ENCODE results near the gene TNFSF13.
A peak's percentile ranks its signal among the peaks of the same experiment; 100 is the strongest.

TNFSF13 gene

DNA sequence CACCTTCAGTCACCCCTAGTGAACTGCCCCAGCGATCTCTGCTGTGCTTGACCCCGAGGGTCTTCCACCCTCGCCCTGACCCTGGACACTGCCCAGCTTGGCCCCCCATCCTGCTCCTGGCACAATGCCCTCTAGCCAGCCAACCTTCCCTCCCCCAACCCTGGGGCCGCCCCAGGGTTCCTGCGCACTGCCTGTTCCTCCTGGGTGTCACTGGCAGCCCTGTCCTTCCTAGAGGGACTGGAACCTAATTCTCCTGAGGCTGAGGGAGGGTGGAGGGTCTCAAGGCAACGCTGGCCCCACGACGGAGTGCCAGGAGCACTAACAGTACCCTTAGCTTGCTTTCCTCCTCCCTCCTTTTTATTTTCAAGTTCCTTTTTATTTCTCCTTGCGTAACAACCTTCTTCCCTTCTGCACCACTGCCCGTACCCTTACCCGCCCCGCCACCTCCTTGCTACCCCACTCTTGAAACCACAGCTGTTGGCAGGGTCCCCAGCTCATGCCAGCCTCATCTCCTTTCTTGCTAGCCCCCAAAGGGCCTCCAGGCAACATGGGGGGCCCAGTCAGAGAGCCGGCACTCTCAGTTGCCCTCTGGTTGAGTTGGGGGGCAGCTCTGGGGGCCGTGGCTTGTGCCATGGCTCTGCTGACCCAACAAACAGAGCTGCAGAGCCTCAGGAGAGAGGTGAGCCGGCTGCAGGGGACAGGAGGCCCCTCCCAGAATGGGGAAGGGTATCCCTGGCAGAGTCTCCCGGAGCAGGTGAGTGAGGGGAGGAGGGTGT lies at the start of gene TNFSF13:
TNFSF13 (plus strand) TSS at position 207 of the 776 bp plus-strand sequence; CDS start at position 497, 290 bp downstream.
- DNase-seq, result no peak

GRCh38 chr17:7508846-7509245 lies 49.7 kb upstream of the TNFSF13 start:
- no peak for DNase-seq

DNA sequence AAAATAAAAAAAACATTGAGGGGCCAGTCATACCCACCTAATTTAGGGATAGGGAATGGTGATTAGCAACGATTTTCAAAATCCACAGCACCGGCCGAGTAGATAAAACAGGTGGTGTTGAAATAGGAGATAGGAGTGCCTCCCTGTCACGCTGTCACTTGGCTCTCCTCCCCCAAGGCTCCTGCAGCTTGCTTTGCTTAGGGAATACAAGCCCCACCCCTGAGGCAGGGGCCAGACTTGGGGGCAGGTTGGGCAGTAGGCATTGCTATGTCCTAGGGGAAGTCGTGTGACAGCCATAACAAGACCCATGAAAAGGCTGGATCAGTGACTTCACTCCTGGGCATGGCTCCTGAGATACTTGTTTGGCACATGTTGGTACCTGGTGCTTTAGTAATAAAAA lies 48.6 kb upstream of the TNFSF13 start:
- DNase-seq, result no peak

DNA sequence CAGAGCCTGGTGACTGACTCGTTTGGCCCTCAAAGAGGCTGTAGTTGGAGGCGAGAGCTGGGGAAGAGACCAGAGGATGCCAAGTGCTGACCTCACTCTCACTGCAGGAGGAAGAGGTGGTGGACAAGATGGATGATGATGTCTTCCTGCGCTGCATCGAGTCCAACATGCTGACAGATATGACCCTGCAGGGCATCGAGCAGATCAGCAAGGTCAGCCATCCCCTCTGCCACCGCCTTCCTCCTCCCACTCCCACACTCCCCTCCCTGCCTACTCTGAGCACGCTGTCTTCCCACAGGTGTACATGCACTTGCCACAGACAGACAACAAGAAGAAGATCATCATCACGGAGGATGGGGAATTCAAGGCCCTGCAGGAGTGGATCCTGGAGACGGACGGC lies 47.4 kb upstream of the TNFSF13 start:
- no peak for DNase-seq

DNA sequence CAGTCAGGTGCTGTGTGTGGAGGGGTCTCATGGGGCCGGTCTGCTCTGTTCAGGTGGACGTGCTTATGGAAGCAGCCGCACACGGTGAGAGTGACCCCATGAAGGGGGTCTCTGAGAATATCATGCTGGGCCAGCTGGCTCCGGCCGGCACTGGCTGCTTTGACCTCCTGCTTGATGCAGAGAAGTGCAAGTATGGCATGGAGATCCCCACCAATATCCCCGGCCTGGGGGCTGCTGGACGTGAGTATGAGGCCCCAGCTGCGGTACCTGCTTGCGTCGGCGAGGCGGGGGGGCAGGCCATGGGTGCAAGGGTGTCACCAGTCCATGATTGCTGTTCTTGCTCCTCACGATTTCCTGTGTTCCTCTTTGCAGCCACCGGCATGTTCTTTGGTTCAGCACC lies 46.4 kb upstream of the TNFSF13 start:
- no peak for DNase-seq

- no peak for DNase-seq
Measured at GRCh38 chr17:7512824-7513540, 45.6 kb upstream of the TNFSF13 start.

GRCh38 chr17:7513850-7514419 lies 44.6 kb upstream of the TNFSF13 start:
- DNase-seq, result no peak

DNA sequence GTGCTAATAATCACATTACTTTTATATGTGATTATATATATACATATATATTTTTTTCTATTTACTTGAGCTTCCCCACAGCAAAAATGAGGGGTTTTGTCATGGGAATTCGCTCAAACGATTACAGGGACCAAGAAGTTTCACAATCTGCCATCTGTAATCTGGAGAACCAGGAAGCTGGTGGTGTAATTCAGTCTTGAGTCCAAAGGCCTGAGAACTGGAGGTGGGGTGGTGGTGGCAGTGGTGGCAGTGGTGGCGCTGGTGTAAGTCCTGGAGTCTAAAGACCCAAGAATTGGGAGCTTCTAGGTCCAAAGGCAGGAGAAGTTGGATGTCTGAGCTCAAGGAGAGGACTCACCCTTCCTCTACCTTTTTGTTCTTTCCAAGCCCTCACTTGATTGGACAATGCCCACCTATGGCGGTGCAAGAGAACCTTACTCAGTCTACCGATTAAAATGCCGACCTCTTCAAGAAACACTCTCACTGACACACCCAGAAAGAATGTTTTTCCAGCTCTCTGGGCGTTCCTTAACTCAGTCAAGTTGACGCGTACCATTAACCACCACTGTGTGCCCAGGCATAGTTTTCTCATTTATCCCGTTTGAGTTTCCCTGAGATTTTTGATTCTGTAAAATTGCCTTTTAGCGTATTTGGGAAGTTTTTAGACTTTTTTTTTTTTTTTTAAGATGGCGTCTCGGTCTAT lies 42.5 kb upstream of the TNFSF13 start:
- no peak for DNase-seq

- no peak for DNase-seq
Measured at GRCh38 chr17:7523033-7523432, 35.5 kb upstream of the TNFSF13 start.

DNA sequence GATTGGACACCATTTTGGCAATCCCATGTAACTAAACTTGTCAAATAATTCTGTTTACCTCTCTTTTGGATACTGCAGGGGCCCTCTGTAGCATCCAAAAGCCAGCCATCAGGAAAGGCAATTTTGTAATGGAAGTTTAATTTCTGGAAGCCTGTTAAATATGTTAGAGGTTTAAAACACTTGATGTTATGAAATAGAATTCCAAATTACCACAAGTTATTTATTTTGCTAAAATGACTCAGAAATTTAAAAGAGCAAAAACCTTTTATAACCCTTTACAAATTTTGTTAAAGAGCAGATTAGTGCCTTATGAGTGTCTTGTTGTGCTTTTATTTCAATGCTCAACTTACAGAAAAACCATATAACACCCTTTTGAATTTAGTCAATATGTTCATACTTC lies 29.7 kb upstream of the TNFSF13 start:
- no peak for DNase-seq

DNA sequence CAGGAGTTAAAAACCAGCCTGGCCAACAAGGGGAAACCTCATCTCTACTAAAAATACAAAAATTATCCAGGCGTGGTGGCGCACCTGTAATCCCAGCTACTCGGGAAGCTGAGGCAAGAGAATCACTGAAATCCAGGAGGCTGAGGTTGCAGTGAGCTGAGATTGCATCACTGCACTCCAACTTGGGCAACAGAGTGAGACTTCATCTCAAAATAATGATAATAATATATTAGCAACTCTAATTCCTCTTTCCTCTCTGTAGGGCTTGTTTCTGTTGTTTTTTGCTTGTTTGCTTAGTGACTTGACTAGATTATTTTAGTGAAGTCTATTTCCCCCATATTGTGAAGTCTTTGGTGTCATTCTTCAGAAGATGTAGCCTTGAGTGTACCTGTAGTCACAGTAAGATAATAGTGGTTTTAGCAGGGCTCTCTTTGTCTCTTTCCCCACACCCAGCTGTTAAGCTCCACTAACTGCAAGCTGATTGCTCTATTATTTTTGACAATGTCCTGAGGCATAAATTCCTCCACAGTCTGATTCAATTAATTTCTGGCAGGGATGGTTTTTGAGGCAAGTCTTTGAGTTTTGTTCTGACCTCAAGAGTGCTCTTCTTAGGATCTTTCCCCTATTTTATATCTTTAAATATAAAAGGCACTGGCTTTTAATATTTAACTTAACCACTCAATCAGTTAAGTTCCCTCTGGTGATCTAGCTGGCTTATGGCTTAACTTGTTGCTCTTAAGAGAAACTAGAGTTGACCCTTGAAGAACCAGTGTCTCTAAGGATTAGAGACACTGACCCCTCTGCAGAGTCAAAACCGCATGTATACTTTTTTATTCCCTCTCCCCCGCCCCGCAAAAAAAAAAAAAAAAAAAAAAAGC lies 28.3 kb upstream of the TNFSF13 start:
- no peak for DNase-seq

- DNase-seq, result no peak
Measured at GRCh38 chr17:7538050-7538449, 20.5 kb upstream of the TNFSF13 start.

- no peak for DNase-seq
Measured at GRCh38 chr17:7538891-7539545, 19.5 kb upstream of the TNFSF13 start.

GRCh38 chr17:7541074-7541621 lies 17.4 kb upstream of the TNFSF13 start:
- no peak for DNase-seq

- no peak for DNase-seq
Measured at GRCh38 chr17:7544911-7545310, 13.6 kb upstream of the TNFSF13 start.

DNA sequence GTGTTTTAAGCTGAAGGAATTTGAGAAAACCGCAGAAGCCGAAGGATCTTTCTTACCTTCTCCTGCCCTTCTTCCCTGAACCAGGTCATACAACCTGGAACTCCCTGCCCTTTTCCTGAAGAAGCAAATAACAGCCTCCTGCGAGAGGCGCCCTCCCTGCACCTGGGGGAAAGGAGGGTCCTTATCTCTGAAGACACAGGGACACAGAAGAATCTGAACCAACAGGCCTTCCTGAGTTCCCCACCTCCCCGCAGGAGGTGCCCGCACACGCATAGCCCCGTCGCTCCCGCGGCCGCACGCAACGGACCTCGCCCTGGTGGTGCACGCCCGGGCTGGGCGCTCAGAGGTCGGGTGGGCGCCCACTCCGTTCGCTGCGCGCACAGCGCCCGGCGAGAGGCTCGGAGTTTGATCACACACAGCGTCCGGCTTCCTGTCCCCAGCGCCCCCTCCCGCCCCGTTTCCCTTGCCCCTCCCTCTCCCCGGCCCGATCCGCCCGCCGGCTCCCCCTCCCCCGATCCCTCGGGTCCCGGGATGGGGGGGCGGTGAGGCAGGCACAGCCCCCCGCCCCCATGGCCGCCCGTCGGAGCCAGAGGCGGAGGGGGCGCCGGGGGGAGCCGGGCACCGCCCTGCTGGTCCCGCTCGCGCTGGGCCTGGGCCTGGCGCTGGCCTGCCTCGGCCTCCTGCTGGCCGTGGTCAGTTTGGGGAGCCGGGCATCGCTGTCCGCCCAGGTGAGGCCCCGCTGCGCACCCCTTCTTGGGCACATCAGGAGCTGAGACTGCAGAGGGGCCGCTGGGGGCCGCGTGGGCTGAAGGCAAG lies 9.8 kb upstream of the TNFSF13 start, which contains the start of gene TNFSF12:
TNFSF12 (plus strand) TSS at position 474 of the 816 bp plus-strand sequence; CDS start at position 570, 96 bp downstream.
- DNase-seq, result peak; percentile 78

DNA sequence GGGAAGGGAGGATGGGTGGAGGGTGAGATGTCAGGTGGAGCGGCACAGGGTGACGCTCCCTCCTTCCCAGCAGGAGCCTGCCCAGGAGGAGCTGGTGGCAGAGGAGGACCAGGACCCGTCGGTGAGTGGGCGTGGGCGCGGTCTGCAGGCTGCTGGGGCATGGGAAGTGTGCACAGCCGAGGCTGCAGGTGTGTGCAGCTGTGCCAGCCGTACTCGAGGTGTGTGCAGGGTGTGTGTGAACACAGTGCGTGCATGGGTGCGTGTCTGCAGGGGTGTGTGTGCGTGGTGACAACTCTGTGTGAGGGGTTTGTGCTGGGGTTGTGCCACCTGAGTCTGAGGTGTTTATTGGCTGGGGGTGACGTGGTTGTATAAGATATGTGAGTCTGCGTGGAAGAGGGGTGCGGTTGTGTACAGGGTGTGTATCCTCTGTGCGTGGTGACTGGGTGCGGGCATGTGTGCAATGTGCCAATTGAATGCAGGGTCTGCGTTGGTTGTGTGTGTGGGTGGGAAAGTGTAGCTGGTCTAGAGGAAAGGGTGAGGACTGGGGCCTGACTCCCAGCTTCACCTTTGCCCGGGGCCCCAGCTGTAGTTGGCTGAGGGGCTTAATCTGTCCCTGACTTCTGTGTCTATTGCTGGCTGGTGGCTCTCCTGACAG lies 9.0 kb upstream of the TNFSF13 start:
- peak; percentile 32 for DNase-seq

DNA sequence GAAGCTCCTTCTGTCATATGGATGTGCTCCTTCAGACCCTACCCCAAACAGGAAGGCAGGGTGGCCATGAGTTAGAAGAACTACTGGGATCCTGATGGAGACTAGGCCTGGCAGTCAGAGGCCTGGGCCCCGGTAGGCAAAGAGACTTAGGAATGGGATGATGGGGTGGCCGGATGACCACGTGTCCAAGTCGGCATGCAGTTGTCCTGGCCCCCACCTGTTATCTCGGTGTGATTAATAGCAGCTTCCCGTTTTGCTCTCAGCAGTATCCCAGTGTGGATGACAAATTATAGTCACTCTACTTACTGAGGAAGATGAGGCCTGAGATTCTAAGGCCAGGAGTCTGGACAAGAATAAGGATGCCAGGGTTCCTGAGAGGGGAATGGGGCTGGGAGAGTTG lies 8.2 kb upstream of the TNFSF13 start:
- no peak for DNase-seq

DNA sequence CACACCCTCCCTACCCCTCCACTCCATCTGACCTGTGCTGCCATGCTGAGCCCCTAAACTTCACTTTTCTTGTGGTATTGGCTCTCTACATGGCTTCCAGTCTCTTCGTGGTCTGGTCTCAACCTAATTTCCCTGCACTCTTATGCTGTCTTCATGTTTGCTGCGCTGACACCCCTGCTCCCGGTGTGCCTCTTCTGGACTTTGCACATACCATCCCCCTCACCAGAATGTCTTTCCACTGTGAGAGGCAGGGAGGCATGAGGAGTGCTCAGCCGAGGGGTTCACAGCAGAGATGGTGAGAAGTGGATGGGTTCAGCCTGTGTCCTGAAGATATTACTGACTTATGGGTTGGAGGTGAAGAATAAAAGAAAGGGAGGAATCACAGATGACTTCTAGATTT lies 7.2 kb upstream of the TNFSF13 start:
- no peak for DNase-seq

- DNase-seq, result no peak
Measured at GRCh38 chr17:7552621-7553051, 5.9 kb upstream of the TNFSF13 start.

All from femur (tissue), 1 donor.